ENCODE results near the gene NEDD4L. TPM values are rescaled to one million over a fixed set of nuclear protein-coding genes. Genes with fewer than 3 reads are reported as not detected.
A peak's percentile ranks its signal among the peaks of the same experiment; 100 is the strongest.

Gene NEDD4L
- total RNA-seq, 1 donor from 2014 or later = 95.9 TPM

- TF ChIP-seq, protein P1, sequence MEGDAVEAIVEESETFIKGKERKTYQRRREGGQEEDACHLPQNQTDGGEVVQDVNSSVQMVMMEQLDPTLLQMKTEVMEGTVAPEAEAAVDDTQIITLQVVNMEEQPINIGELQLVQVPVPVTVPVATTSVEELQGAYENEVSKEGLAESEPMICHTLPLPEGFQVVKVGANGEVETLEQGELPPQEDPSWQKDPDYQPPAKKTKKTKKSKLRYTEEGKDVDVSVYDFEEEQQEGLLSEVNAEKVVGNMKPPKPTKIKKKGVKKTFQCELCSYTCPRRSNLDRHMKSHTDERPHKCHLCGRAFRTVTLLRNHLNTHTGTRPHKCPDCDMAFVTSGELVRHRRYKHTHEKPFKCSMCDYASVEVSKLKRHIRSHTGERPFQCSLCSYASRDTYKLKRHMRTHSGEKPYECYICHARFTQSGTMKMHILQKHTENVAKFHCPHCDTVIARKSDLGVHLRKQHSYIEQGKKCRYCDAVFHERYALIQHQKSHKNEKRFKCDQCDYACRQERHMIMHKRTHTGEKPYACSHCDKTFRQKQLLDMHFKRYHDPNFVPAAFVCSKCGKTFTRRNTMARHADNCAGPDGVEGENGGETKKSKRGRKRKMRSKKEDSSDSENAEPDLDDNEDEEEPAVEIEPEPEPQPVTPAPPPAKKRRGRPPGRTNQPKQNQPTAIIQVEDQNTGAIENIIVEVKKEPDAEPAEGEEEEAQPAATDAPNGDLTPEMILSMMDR (conservative IDR thresholded peaks at IDR 0.05; ENCODE audit: low read depth, low read length) = no peak
- no peak overlapping the region for H3K4me3 ChIP-seq (ENCODE audit: low read depth, low read length)
- DNase-seq (ENCODE audit: low read depth) = no peak
Observed at GRCh38 chr18:58359218-58359617, 315.2 kb downstream of the NEDD4L start.

DNA sequence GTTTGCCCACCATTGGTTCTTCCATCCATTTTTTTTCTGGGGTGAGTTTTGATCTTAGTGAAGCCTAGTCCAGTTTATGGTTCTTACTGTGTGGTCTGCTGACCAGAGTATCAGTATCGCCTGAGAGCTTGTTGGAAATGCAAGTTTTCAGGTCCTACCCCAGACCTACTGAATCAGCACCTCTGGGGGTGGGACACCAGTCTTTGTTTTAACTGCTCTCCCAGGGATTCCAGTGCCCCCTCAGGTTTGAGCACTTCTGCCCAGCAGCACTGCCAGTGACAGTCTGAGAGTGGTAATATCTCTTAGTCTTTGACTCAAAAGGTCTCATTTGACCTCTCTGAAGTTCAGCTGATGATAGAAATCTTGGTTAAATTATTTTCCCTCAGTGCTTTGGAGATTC is 315.6 kb downstream of the NEDD4L start:
- no peak overlapping the region for H3K4me3 ChIP-seq (ENCODE audit: low read depth, low read length)
- TF ChIP-seq, protein P1 (conservative IDR thresholded peaks at IDR 0.05; ENCODE audit: low read depth, low read length) = no peak
- no peak for DNase-seq (ENCODE audit: low read depth)

DNA sequence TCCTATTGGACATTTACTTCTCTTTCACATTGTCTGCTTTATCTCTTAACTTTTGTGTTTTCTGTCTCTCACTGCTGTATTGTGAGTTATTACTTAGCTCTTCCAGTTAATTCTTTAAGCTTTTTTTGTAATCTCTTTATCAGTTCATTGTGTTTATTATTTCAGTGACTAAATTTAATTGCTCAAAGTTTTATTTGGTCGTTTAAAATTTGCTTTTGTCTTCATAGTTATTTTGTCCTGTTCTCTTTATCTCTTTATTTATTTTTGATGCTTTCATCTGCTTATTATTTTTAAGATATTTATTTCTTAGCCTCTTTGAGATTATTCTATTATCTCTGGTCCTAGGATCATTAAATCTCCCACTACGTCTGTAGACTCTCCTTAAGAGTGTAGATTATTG is 316.3 kb downstream of the NEDD4L start:
- TF ChIP-seq, protein P1 (conservative IDR thresholded peaks at IDR 0.05; ENCODE audit: low read depth, low read length) = no peak
- no peak overlapping the region for H3K4me3 ChIP-seq (ENCODE audit: low read depth, low read length)
- DNase-seq (ENCODE audit: low read depth) = no peak

- no peak for DNase-seq (ENCODE audit: low read depth)
- TF ChIP-seq, protein P1 (conservative IDR thresholded peaks at IDR 0.05; ENCODE audit: low read depth, low read length) = no peak
- H3K4me3 ChIP-seq (ENCODE audit: low read depth, low read length) = no peak overlapping the region
Observed at GRCh38 chr18:58361212-58361611, 317.2 kb downstream of the NEDD4L start.

- no peak overlapping the region for H3K4me3 ChIP-seq (ENCODE audit: low read depth, low read length)
- peak; percentile 63 for DNase-seq (ENCODE audit: low read depth)
- TF ChIP-seq, protein P1 (conservative IDR thresholded peaks at IDR 0.05; ENCODE audit: low read depth, low read length) = no peak
Observed at GRCh38 chr18:58362027-58362575, 318.1 kb downstream of the NEDD4L start.

DNA sequence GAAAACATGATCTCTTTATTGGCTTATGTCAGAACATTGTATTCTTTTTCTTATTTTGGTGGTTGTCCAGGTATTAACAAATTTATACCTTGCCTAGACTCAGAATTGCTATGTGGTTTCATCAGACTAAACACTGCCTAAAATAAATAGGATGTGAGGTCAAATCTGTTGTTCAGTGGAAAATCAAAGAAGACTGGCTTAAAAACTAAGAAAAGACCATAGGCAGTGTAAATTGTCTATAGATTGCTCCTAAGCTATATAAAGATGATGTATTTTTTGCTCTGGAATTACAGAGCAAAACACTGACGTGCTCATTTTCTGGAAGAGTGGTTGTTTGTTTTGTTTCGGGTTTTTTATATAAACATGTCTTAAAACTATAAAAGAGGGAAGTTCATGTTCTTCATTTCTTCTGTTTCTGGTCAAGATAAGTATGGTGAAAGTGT is 318.8 kb downstream of the NEDD4L start:
- TF ChIP-seq, protein P1 (conservative IDR thresholded peaks at IDR 0.05; ENCODE audit: low read depth, low read length) = no peak
- no peak overlapping the region for H3K4me3 ChIP-seq (ENCODE audit: low read depth, low read length)
- no peak for DNase-seq (ENCODE audit: low read depth)

All from epithelial cell of proximal tubule (primary cell).